ENCODE results near the gene SLC5A12.

Gene SLC5A12

GRCh38 chr11:26721948-26722475 is at the start of gene SLC5A12:
Gene SLC5A12, minus strand, starts transcription at chr11:26722060. Its CDS starts 346 bp downstream, at chr11:26721714.
- no peak for DNase-seq
- in situ Hi-C loops (cut with MboI; ENCODE audit: low pct_unique_long_range_greater_than_20kb, low sequenced_read_pairs), result no loop called here

- no peak for DNase-seq
- in situ Hi-C loops (cut with MboI; ENCODE audit: low pct_unique_long_range_greater_than_20kb, low sequenced_read_pairs), result no loop called here
Measured at GRCh38 chr11:26769027-26769426, 47.2 kb upstream of the SLC5A12 start.

- no peak for DNase-seq
- in situ Hi-C loops (cut with MboI; ENCODE audit: low pct_unique_long_range_greater_than_20kb, low sequenced_read_pairs), result no loop called here
Measured at GRCh38 chr11:26767060-26767459, 45.2 kb upstream of the SLC5A12 start.

GRCh38 chr11:26765323-26765722 is 43.5 kb upstream of the SLC5A12 start:
- no peak for DNase-seq
- in situ Hi-C loops (cut with MboI; ENCODE audit: low pct_unique_long_range_greater_than_20kb, low sequenced_read_pairs), result no loop called here

- in situ Hi-C loops (cut with MboI; ENCODE audit: low pct_unique_long_range_greater_than_20kb, low sequenced_read_pairs), result no loop called here
- DNase-seq, result no peak
Measured at GRCh38 chr11:26764825-26765224, 43.0 kb upstream of the SLC5A12 start.

GRCh38 chr11:26764315-26764714 is 42.5 kb upstream of the SLC5A12 start:
- no peak for DNase-seq
- in situ Hi-C loops (cut with MboI; ENCODE audit: low pct_unique_long_range_greater_than_20kb, low sequenced_read_pairs), result no loop called here

- in situ Hi-C loops (cut with MboI; ENCODE audit: low pct_unique_long_range_greater_than_20kb, low sequenced_read_pairs), result no loop called here
- DNase-seq, result no peak
Measured at GRCh38 chr11:26762089-26762488, 40.2 kb upstream of the SLC5A12 start.

- DNase-seq, result no peak
- in situ Hi-C loops (cut with MboI; ENCODE audit: low pct_unique_long_range_greater_than_20kb, low sequenced_read_pairs), result no loop called here
Measured at GRCh38 chr11:26761361-26761809, 39.5 kb upstream of the SLC5A12 start.

GRCh38 chr11:26757995-26758394 is 36.1 kb upstream of the SLC5A12 start:
- in situ Hi-C loops (cut with MboI; ENCODE audit: low pct_unique_long_range_greater_than_20kb, low sequenced_read_pairs), result no loop called here

GRCh38 chr11:26755762-26756161 is 33.9 kb upstream of the SLC5A12 start:
- no peak for DNase-seq
- in situ Hi-C loops (cut with MboI; ENCODE audit: low pct_unique_long_range_greater_than_20kb, low sequenced_read_pairs), result no loop called here

More at GRCh38 chr11:26757995-26758394, 36.1 kb upstream of the SLC5A12 start:
- DNase-seq, result no peak

GRCh38 chr11:26753723-26754504 is 32.1 kb upstream of the SLC5A12 start:
- in situ Hi-C loops (cut with MboI; ENCODE audit: low pct_unique_long_range_greater_than_20kb, low sequenced_read_pairs), result no loop called here
- peak; percentile 54 for DNase-seq

- DNase-seq, result no peak
- in situ Hi-C loops (cut with MboI; ENCODE audit: low pct_unique_long_range_greater_than_20kb, low sequenced_read_pairs), result no loop called here
Measured at GRCh38 chr11:26749927-26750326, 28.1 kb upstream of the SLC5A12 start.

GRCh38 chr11:26743622-26744021 is 21.8 kb upstream of the SLC5A12 start:
- in situ Hi-C loops (cut with MboI; ENCODE audit: low pct_unique_long_range_greater_than_20kb, low sequenced_read_pairs), result no loop called here
- DNase-seq, result no peak

- no peak for DNase-seq
- in situ Hi-C loops (cut with MboI; ENCODE audit: low pct_unique_long_range_greater_than_20kb, low sequenced_read_pairs), result no loop called here
Measured at GRCh38 chr11:26742966-26743365, 21.1 kb upstream of the SLC5A12 start.

GRCh38 chr11:26741036-26741435 is 19.2 kb upstream of the SLC5A12 start:
- no peak for DNase-seq
- in situ Hi-C loops (cut with MboI; ENCODE audit: low pct_unique_long_range_greater_than_20kb, low sequenced_read_pairs), result no loop called here

GRCh38 chr11:26739366-26740073 is 17.7 kb upstream of the SLC5A12 start:
- in situ Hi-C loops (cut with MboI; ENCODE audit: low pct_unique_long_range_greater_than_20kb, low sequenced_read_pairs), result no loop called here
- DNase-seq, result no peak

- in situ Hi-C loops (cut with MboI; ENCODE audit: low pct_unique_long_range_greater_than_20kb, low sequenced_read_pairs), result no loop called here
Measured at GRCh38 chr11:26734691-26735090, 12.8 kb upstream of the SLC5A12 start.

GRCh38 chr11:26731084-26731456 is 9.2 kb upstream of the SLC5A12 start:
- in situ Hi-C loops (cut with MboI; ENCODE audit: low pct_unique_long_range_greater_than_20kb, low sequenced_read_pairs), result no loop called here
- no peak for DNase-seq

More at GRCh38 chr11:26734691-26735090, 12.8 kb upstream of the SLC5A12 start:
- DNase-seq, result no peak

- DNase-seq, result no peak
Measured at GRCh38 chr11:26730414-26731083, 8.7 kb upstream of the SLC5A12 start.

GRCh38 chr11:26729284-26729683 is 7.4 kb upstream of the SLC5A12 start:
- DNase-seq, result no peak
- in situ Hi-C loops (cut with MboI; ENCODE audit: low pct_unique_long_range_greater_than_20kb, low sequenced_read_pairs), result no loop called here

More at GRCh38 chr11:26730414-26731083, 8.7 kb upstream of the SLC5A12 start:
- in situ Hi-C loops (cut with MboI; ENCODE audit: low pct_unique_long_range_greater_than_20kb, low sequenced_read_pairs), result no loop called here

All from KBM-7 (cell line).